ENCODE results near the gene CDH4. TPM values are rescaled to one million over a fixed set of nuclear protein-coding genes. Genes with fewer than 3 reads are reported as not detected.

Gene CDH4
- total RNA-seq, 1 donor from 2014 or later: 12.1 TPM

GRCh38 chr20:61360940-61361339, 108.9 kb downstream of the CDH4 start:
- DNase-seq (ENCODE audit: low read depth) (no peak), FAIRE-seq (no peak)
- TF ChIP-seq CTCF (IDR thresholded peaks at IDR 0.05; ENCODE audit: insufficient read depth, low read length, severe bottlenecking): no peak
- no peaks in the 10 kb centered on the region for H3K27me3 ChIP-seq (ENCODE audit: control insufficient read depth, insufficient read depth, low read length)
- H3K36me3 ChIP-seq (ENCODE audit: control insufficient read depth, insufficient read depth, low read length): no peaks in the 10 kb centered on the region
- no peak overlapping the region for H3K4me3 ChIP-seq (ENCODE audit: low read depth, low read length)

- Histone ChIP-seq H3K4me3 (ENCODE audit: low read depth, low read length) (no peak overlapping the region), H3K27me3 (ENCODE audit: control insufficient read depth, insufficient read depth, low read length) (no peaks in the 10 kb centered on the region), H3K36me3 (ENCODE audit: control insufficient read depth, insufficient read depth, low read length) (no peaks in the 10 kb centered on the region)
- TF ChIP-seq CTCF (IDR thresholded peaks at IDR 0.05; ENCODE audit: insufficient read depth, low read length, severe bottlenecking): no peak
- DNase-seq (ENCODE audit: low read depth): no peak
- FAIRE-seq: no peak
These were observed 109.4 kb downstream of the CDH4 start for GRCh38 chr20:61361501-61361900.

- DNase-seq (ENCODE audit: low read depth): no peak
- FAIRE-seq: no peak
- Histone ChIP-seq H3K4me3 (ENCODE audit: low read depth, low read length) (no peak overlapping the region), H3K27me3 (ENCODE audit: control insufficient read depth, insufficient read depth, low read length) (no peaks in the 10 kb centered on the region), H3K36me3 (ENCODE audit: control insufficient read depth, insufficient read depth, low read length) (no peaks in the 10 kb centered on the region)
- no peak for TF ChIP-seq CTCF (IDR thresholded peaks at IDR 0.05; ENCODE audit: insufficient read depth, low read length, severe bottlenecking)
These were observed 112.1 kb downstream of the CDH4 start for GRCh38 chr20:61364147-61364546.

GRCh38 chr20:61366914-61367313, 114.9 kb downstream of the CDH4 start:
- H3K4me3 ChIP-seq (ENCODE audit: low read depth, low read length): no peak overlapping the region
- H3K36me3 ChIP-seq (ENCODE audit: control insufficient read depth, insufficient read depth, low read length): no peaks in the 10 kb centered on the region
- no peak for FAIRE-seq
- H3K27me3 ChIP-seq (ENCODE audit: control insufficient read depth, insufficient read depth, low read length): no peaks in the 10 kb centered on the region
- no peak for TF ChIP-seq CTCF (IDR thresholded peaks at IDR 0.05; ENCODE audit: insufficient read depth, low read length, severe bottlenecking)
- DNase-seq (ENCODE audit: low read depth): no peak

GRCh38 chr20:61369731-61370520, 117.9 kb downstream of the CDH4 start:
- H3K4me3 ChIP-seq (ENCODE audit: low read depth, low read length): no peak overlapping the region
- DNase-seq (ENCODE audit: low read depth) (no peak), FAIRE-seq (no peak)
- H3K27me3 ChIP-seq (ENCODE audit: control insufficient read depth, insufficient read depth, low read length): no peaks in the 10 kb centered on the region
- no peaks in the 10 kb centered on the region for H3K36me3 ChIP-seq (ENCODE audit: control insufficient read depth, insufficient read depth, low read length)
- TF ChIP-seq CTCF (IDR thresholded peaks at IDR 0.05; ENCODE audit: insufficient read depth, low read length, severe bottlenecking): no peak

GRCh38 chr20:61370841-61371303, 118.8 kb downstream of the CDH4 start:
- no peak for DNase-seq (ENCODE audit: low read depth)
- FAIRE-seq: no peak
- TF ChIP-seq CTCF (IDR thresholded peaks at IDR 0.05; ENCODE audit: insufficient read depth, low read length, severe bottlenecking): no peak
- no peaks in the 10 kb centered on the region for H3K27me3 ChIP-seq (ENCODE audit: control insufficient read depth, insufficient read depth, low read length)
- H3K36me3 ChIP-seq (ENCODE audit: control insufficient read depth, insufficient read depth, low read length): no peaks in the 10 kb centered on the region
- H3K4me3 ChIP-seq (ENCODE audit: low read depth, low read length): no peak overlapping the region
